Lung (tissue), 12 donors: Measurements from ENCODE around the gene SNX5. TPM values are rescaled to one million over a fixed set of nuclear protein-coding genes. Genes with fewer than 3 reads are reported as not detected.
A peak's percentile ranks its signal among the peaks of the same experiment; 100 is the strongest.

ENCODE experiments used
- ATAC-seq: fragments of 200-7000 bp; cut with Tn5 transposase; one replicate; pipeline ENCODE4 v1.9.1; 2020; ENCODE audit warnings: moderate number of reproducible peaks; ENCODE audit not compliant: insufficient read depth, low FRiP score
- DNase-seq, 3 donors: peaks; one replicate each; pipeline ENCODE4 v3.0.0-alpha.2; 2013 to 2017
- H3K27ac ChIP-seq, 2 donors: one replicate each; pipeline ENCODE4 v1.5.1; 2013; ENCODE audit warnings: mild to moderate bottlenecking in 2 of 2, moderate library complexity in 2 of 2, control low read depth in 1 of 2, inconsistent platforms in 1 of 2, low read depth in 1 of 2, low read length in 1 of 2
- H3K27me3 ChIP-seq, 3 donors: one replicate each; pipeline ENCODE4 v1.5.1; 2013; ENCODE audit warnings: low read length in 2 of 3; ENCODE audit not compliant: control insufficient read depth in 3 of 3, insufficient read depth in 3 of 3
- H3K36me3 ChIP-seq, 4 donors: one replicate each; pipeline ENCODE4 v1.5.1; 2013; ENCODE audit warnings: low read length in 4 of 4, mild to moderate bottlenecking in 1 of 4, moderate library complexity in 1 of 4; ENCODE audit not compliant: control insufficient read depth in 4 of 4, insufficient read depth in 4 of 4
- H3K4me1 ChIP-seq, 5 donors: one replicate each; pipeline ENCODE4 v1.5.1; 2013; ENCODE audit warnings: low read length in 5 of 5, mild to moderate bottlenecking in 2 of 5, moderate library complexity in 1 of 5; ENCODE audit not compliant: control insufficient read depth in 5 of 5, insufficient read depth in 5 of 5
- H3K4me3 ChIP-seq: one replicate; pipeline ENCODE4 v1.5.1; 2013; ENCODE audit warnings: mild to moderate bottlenecking, control low read depth, moderate library complexity
- H3K9ac ChIP-seq, 2 donors: one replicate each; pipeline ENCODE4 v1.5.1; 2013; ENCODE audit warnings: low read length in 2 of 2, control low read depth in 1 of 2; ENCODE audit not compliant: insufficient read depth in 1 of 2
- H3K9me3 ChIP-seq, 4 donors: one replicate each; pipeline ENCODE4 v1.5.1; 2013; ENCODE audit warnings: low read length in 3 of 4, mild to moderate bottlenecking in 1 of 4, moderate library complexity in 1 of 4; ENCODE audit not compliant: control insufficient read depth in 4 of 4, insufficient read depth in 3 of 4
- CTCF ChIP-seq: IDR thresholded peaks from 2 replicates; pipeline ENCODE4 v1.5.1; 2012; ENCODE audit warnings: mild to moderate bottlenecking; ENCODE audit errors: control extremely low read depth, extremely low read depth
- WGBS, 2 donors: extraction: QIAGEN DNeasy Blood & Tissue Kit; methylation state at CpG; one replicate each; pipeline ENCODE4 v1.1.7; 2013; 5-methylcytosine and 5-hydroxymethylcytosine counted together
- polyA plus RNA-seq, 2 donors: library from polyadenylated mRNA; stranded (reverse); fragments of 200-250 nt; gene quantifications; one replicate each; pipeline ENCODE4 v1.2.1, GENCODE V29; 2013
- total RNA-seq, 2 donors: library from RNA; depleted of rRNA in 1 of 2; stranded (reverse); fragments of >200 nt in 1 of 2; gene quantifications; one replicate each; pipeline ENCODE4 v1.2.1, GENCODE V29; 2014 to 2021
- donor health status: control.
- donor health status: control.
- donor health status: Bipolar disorder and iron deficiency.
- donor health status: healthy.
- donor health status: DM: yes; HTN: yes; CAD: no.

Gene SNX5
- total and polyA plus RNA-seq, 4 donors = 66.6 to 194 (median 86.7) TPM

- no peak overlapping the region for H3K9ac ChIP-seq
- peaks cover 20 to 68% (median 45%) of the 10 kb centered on the region in 5 donors for H3K4me1 ChIP-seq
- 90 to 94% methylated on average over 1 of the region's 1 CpG for WGBS, 2 donors
- ATAC-seq = no peak
- H3K27me3 ChIP-seq = no peaks in the 10 kb centered on the region
- TF ChIP-seq CTCF = no peak
- no peak overlapping the region for H3K27ac ChIP-seq
- no peaks in the 10 kb centered on the region for H3K9me3 ChIP-seq
- DNase-seq = no peak
- no peak overlapping the region for H3K4me3 ChIP-seq
- H3K36me3 ChIP-seq = peaks cover 4 to 6% (median 6%) of the 10 kb centered on the region in 4 donors
These were observed 4.5 kb downstream of the SNX5 start for GRCh38 chr20:17964073-17964472.

GRCh38 chr20:17963114-17963897, 5.3 kb downstream of the SNX5 start:
- DNase-seq (no peak), ATAC-seq (no peak)
- Histone ChIP-seq H3K27me3 (no peaks in the 10 kb centered on the region), H3K36me3 (peaks cover 4 to 6% (median 6%) of the 10 kb centered on the region in 4 donors), H3K4me3 (no peak overlapping the region), H3K4me1 (peaks cover 20 to 76% (median 50%) of the 10 kb centered on the region in 5 donors), H3K9me3 (no peaks in the 10 kb centered on the region), H3K9ac (no peak overlapping the region), H3K27ac (peak overlapping the region in 1 of 2 donors; percentile 45)
- 82 to 84% methylated on average over 9 of the region's 9 CpGs for whole genome bisulfite sequencing, 2 donors
- no peak for TF ChIP-seq CTCF

GRCh38 chr20:17961587-17961940, 7.0 kb downstream of the SNX5 start:
- TF ChIP-seq CTCF = no peak
- Histone ChIP-seq H3K9me3 (no peaks in the 10 kb centered on the region), H3K27me3 (no peaks in the 10 kb centered on the region), H3K36me3 (peaks cover 0 to 6% (median 5%) of the 10 kb centered on the region in 4 donors), H3K4me1 (peaks cover 20 to 82% (median 49%) of the 10 kb centered on the region in 5 donors), H3K9ac (peak overlapping the region in 1 of 2 donors; percentile 61), H3K27ac (no peak overlapping the region), H3K4me3 (no peak overlapping the region)
- ATAC-seq (no peak), DNase-seq (no peak)
- 50 to 76% methylated on average over 1 of the region's 1 CpG for WGBS, 2 donors
